ENCODE data around the gene UBE2D2.

GRCh38 chr5:139676951-139677735 lies 116.0 kb downstream of the UBE2D2 start:
- TF ChIP-seq, protein P1, sequence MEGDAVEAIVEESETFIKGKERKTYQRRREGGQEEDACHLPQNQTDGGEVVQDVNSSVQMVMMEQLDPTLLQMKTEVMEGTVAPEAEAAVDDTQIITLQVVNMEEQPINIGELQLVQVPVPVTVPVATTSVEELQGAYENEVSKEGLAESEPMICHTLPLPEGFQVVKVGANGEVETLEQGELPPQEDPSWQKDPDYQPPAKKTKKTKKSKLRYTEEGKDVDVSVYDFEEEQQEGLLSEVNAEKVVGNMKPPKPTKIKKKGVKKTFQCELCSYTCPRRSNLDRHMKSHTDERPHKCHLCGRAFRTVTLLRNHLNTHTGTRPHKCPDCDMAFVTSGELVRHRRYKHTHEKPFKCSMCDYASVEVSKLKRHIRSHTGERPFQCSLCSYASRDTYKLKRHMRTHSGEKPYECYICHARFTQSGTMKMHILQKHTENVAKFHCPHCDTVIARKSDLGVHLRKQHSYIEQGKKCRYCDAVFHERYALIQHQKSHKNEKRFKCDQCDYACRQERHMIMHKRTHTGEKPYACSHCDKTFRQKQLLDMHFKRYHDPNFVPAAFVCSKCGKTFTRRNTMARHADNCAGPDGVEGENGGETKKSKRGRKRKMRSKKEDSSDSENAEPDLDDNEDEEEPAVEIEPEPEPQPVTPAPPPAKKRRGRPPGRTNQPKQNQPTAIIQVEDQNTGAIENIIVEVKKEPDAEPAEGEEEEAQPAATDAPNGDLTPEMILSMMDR (IDR thresholded peaks at IDR 0.05): no peak
- no peak for TF ChIP-seq ZFX (IDR thresholded peaks at IDR 0.05; ENCODE audit: borderline replicate concordance)
